T-helper 2 cell treated with Interferon-gamma antibody and Interleukin-4, amounts not matched to agents 5 μg/mL and 100 μg/mL, for 36 hours (primary cell): ENCODE measurements around the gene OLR1.
"Not testable (repeated sequence)": the region's sequence is repeated elsewhere in the genome, so short reads cannot be mapped to it uniquely, and the experiment has no call there.

Experiments
- DNase-seq: peaks from one replicate; pipeline ENCODE4 v3.0.0; 2021; ENCODE audit warnings: low spot score
- H3K27ac Mint-ChIP-seq: one replicate; pipeline ENCODE4 v1.8.0; 2021; ENCODE audit warnings: mild to moderate bottlenecking, mixed read lengths
- H3K27me3 Mint-ChIP-seq: one replicate; pipeline ENCODE4 v1.8.0; 2021; ENCODE audit warnings: low read depth, mixed read lengths
- H3K36me3 Mint-ChIP-seq: one replicate; pipeline ENCODE4 v1.8.0; 2021; ENCODE audit warnings: low read depth, mixed read lengths
- H3K4me1 Mint-ChIP-seq: one replicate; pipeline ENCODE4 v1.8.0; 2021; ENCODE audit warnings: low read depth, mixed read lengths
- H3K4me3 Mint-ChIP-seq: one replicate; pipeline ENCODE4 v1.8.0; 2022; ENCODE audit warnings: mild to moderate bottlenecking, moderate library complexity, mixed read lengths
- H3K9me3 Mint-ChIP-seq: one replicate; pipeline ENCODE4 v1.8.0; 2021; ENCODE audit warnings: mixed read lengths

Gene OLR1

GRCh38 chr12:10171973-10172728 lies at the start of gene OLR1:
OLR1 (minus strand) TSS chr12:10172132; CDS start chr12:10172077, 55 bp downstream.
- Mint-ChIP-seq H3K27ac (no peak within 1 kb of the TSS), H3K9me3 (no peaks in the 10 kb centered on the region), H3K36me3 (no peaks in the 10 kb centered on the region), H3K4me1 (no peaks in the 10 kb centered on the region), H3K4me3 (no peak within 1 kb of the TSS), H3K27me3 (peaks cover 49% of the 10 kb centered on the region)
- no peak for DNase-seq

GRCh38 chr12:10220398-10221077 lies 48.6 kb upstream of the OLR1 start:
- no peaks in the 10 kb centered on the region for H3K9me3 Mint-ChIP-seq
- H3K4me3 Mint-ChIP-seq: no peak overlapping the region
- no peak overlapping the region for H3K27ac Mint-ChIP-seq
- peaks cover 5% of the 10 kb centered on the region for H3K4me1 Mint-ChIP-seq
- peaks cover 1% of the 10 kb centered on the region for H3K27me3 Mint-ChIP-seq
- peaks cover 16% of the 10 kb centered on the region for H3K36me3 Mint-ChIP-seq
- DNase-seq: no peak

GRCh38 chr12:10218021-10218420 lies 46.1 kb upstream of the OLR1 start:
- H3K36me3 Mint-ChIP-seq: peaks cover 14% of the 10 kb centered on the region
- no peaks in the 10 kb centered on the region for H3K9me3 Mint-ChIP-seq
- no peak for DNase-seq
- H3K4me1 Mint-ChIP-seq: peaks cover 25% of the 10 kb centered on the region
- H3K27ac Mint-ChIP-seq: no peak overlapping the region
- no peak overlapping the region for H3K4me3 Mint-ChIP-seq
- peaks cover 11% of the 10 kb centered on the region for H3K27me3 Mint-ChIP-seq

GRCh38 chr12:10215946-10216345 lies 44.0 kb upstream of the OLR1 start:
- not testable (repeated sequence) for H3K4me3 Mint-ChIP-seq, H3K36me3 Mint-ChIP-seq, H3K9me3 Mint-ChIP-seq, DNase-seq, H3K27ac Mint-ChIP-seq
- peaks cover 31% of the 10 kb centered on the region for H3K4me1 Mint-ChIP-seq
- peaks cover 11% of the 10 kb centered on the region for H3K27me3 Mint-ChIP-seq

- Mint-ChIP-seq H3K9me3 (no peaks in the 10 kb centered on the region), H3K27ac (no peak overlapping the region), H3K36me3 (peaks cover 5% of the 10 kb centered on the region), H3K4me3 (peak overlapping the region; percentile 94), H3K27me3 (peaks cover 11% of the 10 kb centered on the region), H3K4me1 (peaks cover 31% of the 10 kb centered on the region)
- DNase-seq: no peak
These were observed 43.5 kb upstream of the OLR1 start for GRCh38 chr12:10215436-10215835.

- Mint-ChIP-seq H3K36me3 (peaks cover 3% of the 10 kb centered on the region), H3K27ac (no peak overlapping the region), H3K4me3 (peak overlapping the region; percentile 94), H3K27me3 (peaks cover 11% of the 10 kb centered on the region), H3K4me1 (peaks cover 31% of the 10 kb centered on the region), H3K9me3 (no peaks in the 10 kb centered on the region)
- no peak for DNase-seq
These were observed 42.9 kb upstream of the OLR1 start for GRCh38 chr12:10214895-10215267.

- Mint-ChIP-seq H3K9me3 (no peaks in the 10 kb centered on the region), H3K36me3 (peaks cover 3% of the 10 kb centered on the region), H3K27ac (peak overlapping the region; percentile 92), H3K4me1 (peaks cover 31% of the 10 kb centered on the region), H3K27me3 (peaks cover 11% of the 10 kb centered on the region), H3K4me3 (peak overlapping the region; percentile 94)
- DNase-seq: no peak
These were observed 42.4 kb upstream of the OLR1 start for GRCh38 chr12:10214136-10214894.

GRCh38 chr12:10213168-10214135 lies 41.5 kb upstream of the OLR1 start:
- peak; percentile 83 for DNase-seq
- peaks cover 3% of the 10 kb centered on the region for H3K36me3 Mint-ChIP-seq
- H3K9me3 Mint-ChIP-seq: no peaks in the 10 kb centered on the region
- peaks cover 31% of the 10 kb centered on the region for H3K4me1 Mint-ChIP-seq
- H3K27ac Mint-ChIP-seq: peak overlapping the region; percentile 93
- peaks cover 13% of the 10 kb centered on the region for H3K27me3 Mint-ChIP-seq
- H3K4me3 Mint-ChIP-seq: peak overlapping the region; percentile 94

GRCh38 chr12:10212739-10213131 lies 40.8 kb upstream of the OLR1 start, which contains the start of gene GABARAPL1:
GABARAPL1 (plus strand) TSS chr12:10212877; CDS start chr12:10213130, 253 bp downstream.
- Mint-ChIP-seq H3K27me3 (peaks cover 18% of the 10 kb centered on the region), H3K36me3 (no peaks in the 10 kb centered on the region)

GRCh38 chr12:10211940-10212738 lies 40.2 kb upstream of the OLR1 start:
- peaks cover 29% of the 10 kb centered on the region for H3K4me1 Mint-ChIP-seq
- DNase-seq: peak; percentile 85
- H3K4me3 Mint-ChIP-seq: peak overlapping the region; percentile 94
- peak overlapping the region; percentile 95 for H3K27ac Mint-ChIP-seq
- no peaks in the 10 kb centered on the region for H3K36me3 Mint-ChIP-seq
- peaks cover 19% of the 10 kb centered on the region for H3K27me3 Mint-ChIP-seq
- no peaks in the 10 kb centered on the region for H3K9me3 Mint-ChIP-seq

More at GRCh38 chr12:10212739-10213131, 40.8 kb upstream of the OLR1 start, which contains the start of gene GABARAPL1:
- Mint-ChIP-seq H3K4me3 (peak within 1 kb of the TSS; percentile 94), H3K27ac (peak within 1 kb of the TSS; percentile 95), H3K4me1 (peaks cover 29% of the 10 kb centered on the region), H3K9me3 (no peaks in the 10 kb centered on the region)
- peak; percentile 65 for DNase-seq

GRCh38 chr12:10211101-10211939 lies 39.4 kb upstream of the OLR1 start:
- Mint-ChIP-seq H3K36me3 (no peaks in the 10 kb centered on the region), H3K4me1 (peaks cover 29% of the 10 kb centered on the region), H3K9me3 (no peaks in the 10 kb centered on the region), H3K4me3 (no peak overlapping the region), H3K27ac (peak overlapping the region; percentile 41), H3K27me3 (peaks cover 23% of the 10 kb centered on the region)
- no peak for DNase-seq

- Mint-ChIP-seq H3K9me3 (no peaks in the 10 kb centered on the region), H3K4me1 (peaks cover 25% of the 10 kb centered on the region), H3K4me3 (no peak overlapping the region), H3K27me3 (peaks cover 24% of the 10 kb centered on the region), H3K36me3 (no peaks in the 10 kb centered on the region), H3K27ac (no peak overlapping the region)
- no peak for DNase-seq
These were observed 38.3 kb upstream of the OLR1 start for GRCh38 chr12:10210225-10210624.
